Osteoblast (primary cell): ENCODE data around the gene MEFV. TPM values are rescaled to one million over a fixed set of nuclear protein-coding genes. Genes with fewer than 3 reads are reported as not detected.
"Not testable (repeated sequence)": the region's sequence is repeated elsewhere in the genome, so short reads cannot be mapped to it uniquely, and the experiment has no call there.

Experiments
- DNase-seq: peaks from one replicate; pipeline ENCODE4 v3.0.0; 2011; ENCODE audit warnings: low spot score, mixed read lengths; ENCODE audit not compliant: insufficient read length; ENCODE audit errors: missing footprints
- H2AFZ ChIP-seq: 2 replicates; pipeline ENCODE4 v1.6.0; 2011; ENCODE audit warnings: mild to moderate bottlenecking, low read length
- H3K27ac ChIP-seq: 2 replicates; pipeline ENCODE4 v1.5.1; 2011; ENCODE audit warnings: mild to moderate bottlenecking, low read depth, low read length, moderate library complexity
- H3K27me3 ChIP-seq: 2 replicates; pipeline ENCODE4 v1.6.0; 2012; ENCODE audit warnings: mild to moderate bottlenecking, control low read depth, inconsistent platforms, low read length, moderate library complexity; ENCODE audit not compliant: insufficient read depth
- H3K36me3 ChIP-seq: 2 replicates; pipeline ENCODE4 v1.5.1; 2011; ENCODE audit warnings: mild to moderate bottlenecking, low read length, control low read depth, moderate library complexity; ENCODE audit not compliant: insufficient read depth
- H3K4me1 ChIP-seq: 2 replicates; pipeline ENCODE4 v1.5.1; 2011; ENCODE audit warnings: mild to moderate bottlenecking, low read length, control low read depth, moderate library complexity; ENCODE audit not compliant: insufficient read depth
- H3K4me2 ChIP-seq: 2 replicates; pipeline ENCODE4 v1.6.0; 2011; ENCODE audit warnings: mild to moderate bottlenecking, low read length; ENCODE audit not compliant: insufficient read depth
- H3K4me3 ChIP-seq: fragments of 200-600 bp; sonication (generic); 3 replicates; pipeline ENCODE4 v1.5.1; 2012; ENCODE audit warnings: mild to moderate bottlenecking, low read length, inconsistent platforms; ENCODE audit not compliant: insufficient read depth
- H3K79me2 ChIP-seq: 2 replicates; pipeline ENCODE4 v1.6.0; 2012; ENCODE audit warnings: mild to moderate bottlenecking, low read length, control low read depth, inconsistent platforms; ENCODE audit not compliant: insufficient read depth
- H3K9me3 ChIP-seq: 2 replicates; pipeline ENCODE4 v1.5.1; 2011; ENCODE audit warnings: low read depth, low read length, control low read depth
- H4K20me1 ChIP-seq: 2 replicates; pipeline ENCODE4 v1.6.0; 2012; ENCODE audit warnings: mild to moderate bottlenecking, low read length, control low read depth; ENCODE audit not compliant: insufficient read depth
- CTCF ChIP-seq: IDR thresholded peaks from 2 replicates; pipeline ENCODE4 v1.5.1; 2011; ENCODE audit warnings: mild to moderate bottlenecking, low read depth, low read length, moderate library complexity; ENCODE audit errors: extremely low read depth
- total RNA-seq: library from RNA; depleted of rRNA; stranded (reverse); fragments of >200 nt; gene quantifications from 2 replicates; pipeline ENCODE4 v1.2.3, GENCODE V29; 2012

Gene MEFV
- total RNA-seq, 1 donor = under 0.01 TPM

GRCh38 chr16:3202903-3203539, 53.4 kb downstream of the MEFV start:
- no peaks in the 10 kb centered on the region for H4K20me1 ChIP-seq
- H3K4me2 ChIP-seq = no peak overlapping the region
- H3K79me2 ChIP-seq = no peaks in the 10 kb centered on the region
- no peak for DNase-seq
- no peaks in the 10 kb centered on the region for H3K9me3 ChIP-seq
- H3K4me1 ChIP-seq = no peaks in the 10 kb centered on the region
- TF ChIP-seq CTCF = no peak
- peaks cover 12% of the 10 kb centered on the region for H3K27me3 ChIP-seq
- H3K36me3 ChIP-seq = no peaks in the 10 kb centered on the region
- H3K27ac ChIP-seq = no peak overlapping the region
- H3K4me3 ChIP-seq = no peak overlapping the region
- no peak overlapping the region for H2AFZ ChIP-seq

DNA sequence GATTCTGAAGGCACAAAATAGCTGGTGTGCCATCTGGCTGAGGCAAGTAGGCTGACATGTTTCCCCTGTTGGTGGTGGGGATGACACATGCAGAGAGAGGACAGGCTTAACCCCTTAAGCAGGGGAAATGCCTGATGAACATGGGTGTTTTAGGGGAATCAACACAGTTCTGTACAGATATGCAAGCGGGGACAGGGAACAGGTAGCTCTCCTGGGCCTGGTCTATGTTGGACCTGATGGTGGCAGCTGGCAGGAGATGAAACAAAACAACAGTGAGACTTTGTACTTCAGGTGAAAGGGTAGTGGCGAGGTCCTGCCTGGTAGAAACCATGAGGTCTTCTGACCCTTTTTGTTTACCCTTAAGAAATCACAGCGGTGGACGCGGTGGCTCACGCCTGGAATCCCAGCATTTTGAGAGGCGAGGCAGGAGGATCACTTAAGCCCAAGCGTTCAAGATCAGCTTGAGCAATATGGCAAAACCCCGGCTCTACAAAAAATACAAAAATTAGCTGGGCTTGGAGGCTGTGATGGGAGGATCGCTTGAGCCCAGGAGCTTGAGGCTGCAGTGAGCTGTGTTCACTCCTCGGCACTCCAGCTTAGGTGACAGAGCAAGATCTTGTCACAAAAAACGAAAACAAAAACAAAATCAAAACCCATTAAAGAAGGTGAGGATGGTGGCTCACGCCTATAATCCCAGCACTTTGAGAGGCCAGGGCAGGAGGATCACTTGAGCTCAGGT, 57.9 kb downstream of the MEFV start:
- no peak for DNase-seq
- Histone ChIP-seq H3K36me3 (no peaks in the 10 kb centered on the region), H3K4me1 (no peaks in the 10 kb centered on the region), H3K9me3 (no peaks in the 10 kb centered on the region), H3K79me2 (no peaks in the 10 kb centered on the region), H4K20me1 (no peaks in the 10 kb centered on the region), H3K4me2 (no peak overlapping the region), H2AFZ (no peak overlapping the region), H3K27me3 (peaks cover 15% of the 10 kb centered on the region), H3K27ac (no peak overlapping the region), H3K4me3 (no peak overlapping the region)
- no peak for TF ChIP-seq CTCF

DNA sequence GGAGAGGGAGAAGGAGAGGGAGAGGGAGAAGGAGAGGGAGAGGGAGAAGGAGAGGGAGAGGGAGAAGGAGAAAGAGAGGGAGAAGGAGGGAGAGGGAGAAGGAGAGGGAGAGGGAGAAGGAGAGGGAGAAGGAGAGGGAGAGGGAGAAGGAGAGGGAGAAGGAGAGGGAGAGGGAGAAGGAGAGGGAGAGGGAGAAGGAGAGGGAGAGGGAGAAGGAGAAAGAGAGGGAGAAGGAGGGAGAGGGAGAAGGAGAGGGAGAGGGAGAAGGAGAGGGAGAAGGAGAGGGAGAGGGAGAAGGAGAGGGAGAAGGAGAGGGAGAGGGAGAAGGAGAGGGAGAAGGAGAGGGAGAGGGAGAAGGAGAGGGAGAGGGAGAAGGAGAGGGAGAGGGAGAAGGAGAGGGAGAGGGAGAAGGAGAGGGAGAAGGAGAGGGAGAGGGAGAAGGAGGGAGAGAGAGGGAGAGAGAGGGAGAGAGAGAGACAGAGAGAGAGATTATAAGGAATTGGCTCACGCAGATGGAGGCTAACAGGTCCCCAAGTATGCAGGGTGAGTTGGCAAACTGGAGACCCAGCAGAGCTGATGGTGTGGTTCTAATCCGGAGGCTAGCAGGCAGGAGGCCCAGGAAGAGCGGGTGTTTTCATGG, 58.6 kb downstream of the MEFV start:
- H3K9me3 ChIP-seq, H3K79me2 ChIP-seq, H3K27ac ChIP-seq, H4K20me1 ChIP-seq, H3K4me2 ChIP-seq, H2AFZ ChIP-seq, H3K36me3 ChIP-seq, H3K4me3 ChIP-seq, DNase-seq, H3K4me1 ChIP-seq: not testable (repeated sequence)
- H3K27me3 ChIP-seq = peaks cover 15% of the 10 kb centered on the region

DNA sequence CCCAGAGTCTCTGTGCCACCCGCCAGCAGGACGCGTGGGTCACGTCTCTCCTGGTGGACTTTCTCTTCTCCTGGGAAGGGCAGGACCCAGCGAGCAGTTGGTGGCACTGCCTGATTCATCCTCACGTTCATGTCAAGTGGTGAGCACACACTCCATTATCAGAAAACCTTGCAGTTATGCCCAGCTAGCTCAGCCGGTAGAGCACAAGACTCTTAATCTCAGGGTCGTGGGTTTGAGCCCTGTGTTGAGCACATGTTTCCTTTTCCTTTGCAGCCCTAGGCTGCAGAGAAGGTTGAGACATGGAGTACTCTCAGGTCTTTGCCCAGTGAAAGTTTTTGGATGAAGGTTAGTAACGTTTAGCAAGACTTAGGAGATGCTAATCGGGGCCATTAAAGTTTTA, 60.5 kb downstream of the MEFV start:
- peaks cover 15% of the 10 kb centered on the region for H3K27me3 ChIP-seq
- H3K4me3 ChIP-seq = no peak overlapping the region
- H3K9me3 ChIP-seq = no peaks in the 10 kb centered on the region
- no peaks in the 10 kb centered on the region for H3K36me3 ChIP-seq
- H3K4me2 ChIP-seq = no peak overlapping the region
- no peaks in the 10 kb centered on the region for H3K79me2 ChIP-seq
- H4K20me1 ChIP-seq = no peaks in the 10 kb centered on the region
- H3K4me1 ChIP-seq = peaks cover under 1% of the 10 kb centered on the region
- TF ChIP-seq CTCF = no peak
- H3K27ac ChIP-seq = no peak overlapping the region
- DNase-seq = peak; percentile 70
- H2AFZ ChIP-seq = no peak overlapping the region
